GM12865 (cell line): Measurements from ENCODE around the gene HAGH.

Experiments used
- DNase-seq: peaks from one replicate; pipeline ENCODE4 v3.0.0; 2010; ENCODE audit warnings: low read depth
- H3K4me3 ChIP-seq: 2 replicates; pipeline ENCODE4 v1.5.1; 2011; ENCODE audit warnings: mild to moderate bottlenecking, low read depth, low read length, control low read depth
- CTCF ChIP-seq: IDR thresholded peaks from 2 replicates; pipeline ENCODE4 v1.5.1; 2011; ENCODE audit warnings: low read length, control low read depth, low read depth, inconsistent platforms; ENCODE audit not compliant: insufficient read depth; ENCODE audit errors: missing control alignments

HAGH gene

GRCh38 chr16:1822801-1823200 is 3.8 kb downstream of the HAGH start:
- DNase-seq = no peak
- no peak overlapping the region for H3K4me3 ChIP-seq
- TF ChIP-seq CTCF = no peak

- no peak for DNase-seq
- no peak overlapping the region for H3K4me3 ChIP-seq
- TF ChIP-seq CTCF = no peak
These were observed 4.6 kb downstream of the HAGH start for GRCh38 chr16:1821861-1822611.

- no peak for TF ChIP-seq CTCF
- DNase-seq = no peak
- no peak overlapping the region for H3K4me3 ChIP-seq
These were observed 5.7 kb downstream of the HAGH start for GRCh38 chr16:1820946-1821290.

- DNase-seq = no peak
- TF ChIP-seq CTCF = no peak
- H3K4me3 ChIP-seq = no peak overlapping the region
These were observed 6.3 kb downstream of the HAGH start for GRCh38 chr16:1820096-1820945.

GRCh38 chr16:1819611-1820010 is 7.0 kb downstream of the HAGH start:
- no peak for TF ChIP-seq CTCF
- no peak overlapping the region for H3K4me3 ChIP-seq
- no peak for DNase-seq

GRCh38 chr16:1818873-1819525 is 7.6 kb downstream of the HAGH start:
- TF ChIP-seq CTCF = no peak
- no peak for DNase-seq
- H3K4me3 ChIP-seq = no peak overlapping the region
